RWPE1 (cell line): ENCODE results near the gene CUTA.
"Not testable (repeated sequence)": the region's sequence is repeated elsewhere in the genome, so short reads cannot be mapped to it uniquely, and the experiment has no call there.

Experiments used
- CTCF ChIA-PET: fragments of 350-600 bp; sonication (Branson Sonifier 250); formaldehyde crosslinking; extraction: SDS; loops from one replicate; lab custom pipeline; 2021; lab: Yijun Ruan, JAX
- POLR2A ChIA-PET: fragments of 400-600 bp; formaldehyde crosslinking; extraction: SDS; loops from one replicate; lab custom pipeline; 2020; ENCODE audit warnings: antibody characterized with exemption; ENCODE audit not compliant: low non-redundant PET; lab: Yijun Ruan, JAX
- DNase-seq: peaks from one replicate; pipeline ENCODE4 v3.0.0; 2012; ENCODE audit warnings: low spot score
- H3K27ac ChIP-seq: fragments of 450-650 bp; 2 replicates; pipeline ENCODE4 v1.5.1; 2017
- CTCF ChIP-seq: fragments of 450-650 bp; conservative IDR thresholded peaks from 2 replicates; pipeline ENCODE4 v1.5.1; 2017; ENCODE audit warnings: low read depth, mild to moderate bottlenecking

Gene CUTA

GRCh38 chr6:33384581-33385020 lies 33.3 kb downstream of the CUTA start:
- ChIA-PET POLR2A (no interaction called here), CTCF (interaction anchor here (0.6 to 0.8 kb wide), 12 partner anchors 9 to 1451 kb away, joined by 3 to 8 read pairs (median 3); a partner anchor contains a TSS)
- TF ChIP-seq CTCF = peak; percentile 65
- H3K27ac ChIP-seq = peak overlapping the region; percentile 52
- peak; percentile 53 for DNase-seq

GRCh38 chr6:33383427-33384185 lies 34.3 kb downstream of the CUTA start:
- no peak for TF ChIP-seq CTCF
- peak overlapping the region; percentile 52 for H3K27ac ChIP-seq
- ChIA-PET POLR2A (no interaction called here), CTCF (interaction anchor here (0.6 to 0.8 kb wide), 11 partner anchors 18 to 1450 kb away, joined by 3 to 8 read pairs (median 3); a partner anchor contains a TSS)
- no peak for DNase-seq

- CTCF ChIA-PET = interaction anchor here (0.6 kb wide), 1 partner anchor 675 kb away, joined by 3 read pairs; no protein-coding TSS in a partner anchor
- no peak for DNase-seq
- POLR2A ChIA-PET = no interaction called here
- TF ChIP-seq CTCF = no peak
- H3K27ac ChIP-seq = peak overlapping the region; percentile 71
These were observed 37.5 kb downstream of the CUTA start for GRCh38 chr6:33380272-33380981.

- DNase-seq, POLR2A ChIA-PET: not testable (repeated sequence)
- H3K27ac ChIP-seq = peak overlapping the region; percentile 71
- CTCF ChIA-PET = interaction anchor here (0.6 kb wide), 1 partner anchor 35 kb away, joined by 3 read pairs; no protein-coding TSS in a partner anchor
These were observed 38.7 kb downstream of the CUTA start for GRCh38 chr6:33379184-33379583.

- POLR2A ChIA-PET = no interaction called here
- TF ChIP-seq CTCF = no peak
- CTCF ChIA-PET = no interaction called here
- H3K27ac ChIP-seq = peak overlapping the region; percentile 98; the same call in 1 of the 2 replicates
- no peak for DNase-seq
These were observed 40.7 kb downstream of the CUTA start for GRCh38 chr6:33377171-33377570.

- DNase-seq = no peak
- CTCF ChIA-PET = interaction anchor here (0.6 to 1.4 kb wide), 2 partner anchors 10 to 16 kb away, joined by 3 to 5 read pairs; no protein-coding TSS in a partner anchor
- POLR2A ChIA-PET = no interaction called here
- peak overlapping the region; percentile 98 for H3K27ac ChIP-seq
- TF ChIP-seq CTCF = no peak
These were observed 42.7 kb downstream of the CUTA start for GRCh38 chr6:33375143-33375671.
